Endometrium (tissue), 2 donors: ENCODE measurements around the gene LRP4.

ENCODE experiments used
- FAIRE-seq: peaks from 2 replicates; lab custom pipeline; 2012; peaks lifted over from hg19 to GRCh38; lab: Jason Lieb, UNC
- donor health status: control.
- donor health status: control.

LRP4 gene

DNA sequence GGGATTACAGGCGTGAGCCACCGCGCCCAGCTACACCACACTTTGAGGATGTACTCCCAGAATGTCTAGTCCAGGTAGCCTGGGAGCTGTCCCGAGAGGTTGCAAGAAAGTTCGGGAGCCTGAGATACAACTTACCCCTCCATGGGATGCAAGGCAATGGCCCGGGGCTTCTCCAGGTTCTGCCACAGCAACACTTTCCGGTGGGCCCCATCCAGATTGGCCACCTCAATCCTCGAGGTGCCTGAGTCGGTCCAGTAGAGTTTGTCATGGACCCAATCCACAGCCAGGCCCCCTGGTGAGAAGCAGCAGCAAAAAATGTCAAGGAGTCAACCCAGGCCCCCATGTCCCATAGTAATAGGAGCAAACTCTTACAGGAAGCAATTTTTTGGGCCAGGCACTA lies 25.5 kb downstream of the LRP4 start:
- no peak for FAIRE-seq

DNA sequence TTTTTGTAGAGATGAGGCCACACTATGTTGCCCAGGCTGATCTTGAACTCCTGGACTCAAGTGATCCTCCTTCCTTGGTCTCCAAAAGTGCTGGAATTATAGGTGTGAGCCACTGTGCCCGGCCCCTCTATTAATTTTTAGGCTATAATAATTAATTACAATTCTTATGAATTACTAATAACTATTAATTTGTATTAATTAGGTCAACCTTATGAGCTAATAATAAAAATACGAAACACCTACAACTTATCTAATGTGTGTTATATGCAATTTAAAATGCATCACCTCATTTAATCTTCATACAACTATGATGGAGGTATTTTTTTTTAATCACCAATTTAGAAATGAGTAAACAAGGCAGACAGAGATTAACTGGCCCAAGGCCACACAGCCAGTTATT lies 26.2 kb downstream of the LRP4 start:
- FAIRE-seq, result no peak

DNA sequence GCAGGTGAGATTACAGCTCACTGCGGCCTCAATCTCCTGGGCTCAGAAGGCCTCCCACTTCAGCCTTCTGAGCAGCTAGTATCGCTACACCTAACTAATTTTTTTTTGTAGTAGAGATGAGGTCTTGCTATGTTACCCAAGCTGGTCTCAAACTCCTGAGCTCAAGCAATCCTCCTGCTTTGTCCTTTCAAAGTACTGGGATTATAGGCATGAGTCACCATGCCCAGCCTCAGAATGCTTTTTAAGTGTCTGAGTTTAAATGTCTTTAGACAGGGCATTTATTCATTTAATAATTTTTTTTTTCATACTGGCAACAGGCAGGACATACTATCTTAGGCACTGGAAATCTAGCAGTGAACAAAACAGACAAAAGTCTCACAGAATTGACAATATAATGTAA lies 27.7 kb downstream of the LRP4 start:
- no peak for FAIRE-seq

DNA sequence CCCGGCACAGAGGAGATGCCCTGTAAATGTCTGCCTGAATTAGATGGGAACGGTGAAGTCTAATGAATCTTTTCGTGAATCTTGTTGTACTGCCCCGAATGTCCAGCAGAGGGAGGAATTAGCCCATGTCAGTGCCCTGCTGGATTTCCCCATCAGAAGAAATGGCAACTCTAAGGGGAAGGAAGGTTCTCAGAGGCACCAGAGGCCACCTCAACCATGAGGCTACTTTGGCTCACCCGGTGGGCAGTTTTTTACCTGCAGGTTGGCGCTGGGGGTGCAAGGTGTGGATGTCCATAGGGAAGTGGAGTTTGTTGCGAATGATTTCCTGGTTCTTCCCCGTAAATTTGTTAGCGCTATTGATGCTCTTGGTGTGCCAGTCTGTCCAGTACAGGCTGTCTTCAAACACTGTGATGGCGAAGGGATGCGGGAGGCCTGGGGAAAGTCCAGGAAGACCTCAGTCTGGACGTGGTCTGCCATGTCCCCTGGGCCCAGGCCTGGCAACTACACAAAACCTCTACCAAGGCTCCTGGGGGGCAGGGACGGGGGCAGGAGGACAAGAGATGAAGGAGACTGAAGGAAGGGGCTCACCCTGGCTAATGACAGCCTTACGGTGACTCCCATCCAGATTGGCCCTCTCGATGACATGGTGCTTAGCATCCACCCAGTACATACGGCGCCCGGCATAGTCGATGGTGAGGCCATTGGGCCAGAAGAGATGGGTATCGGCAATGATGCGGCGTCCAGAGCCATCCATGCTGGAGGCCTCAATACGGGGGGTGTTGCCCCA lies 28.5 kb downstream of the LRP4 start:
- FAIRE-seq, result no peak

DNA sequence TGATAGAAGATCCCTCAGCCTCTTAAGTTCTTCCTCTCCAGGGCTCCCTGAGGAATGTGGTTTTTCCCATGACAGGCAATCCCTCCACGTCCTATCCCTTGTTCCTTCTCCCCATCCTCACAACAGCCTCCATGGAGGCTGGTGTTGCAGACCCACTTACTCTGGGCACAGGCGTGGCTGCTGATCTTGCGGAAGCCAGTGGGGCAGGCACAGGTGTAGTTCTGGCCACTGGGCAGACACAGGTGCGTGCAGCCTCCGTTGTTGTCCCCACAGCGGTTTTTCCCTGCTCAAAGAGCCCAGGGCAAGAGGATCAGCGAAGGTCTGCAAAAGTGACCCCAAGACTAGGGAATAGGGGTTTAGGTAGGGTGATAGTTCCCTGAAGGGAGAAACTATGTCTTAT lies 29.1 kb downstream of the LRP4 start:
- FAIRE-seq, result no peak

DNA sequence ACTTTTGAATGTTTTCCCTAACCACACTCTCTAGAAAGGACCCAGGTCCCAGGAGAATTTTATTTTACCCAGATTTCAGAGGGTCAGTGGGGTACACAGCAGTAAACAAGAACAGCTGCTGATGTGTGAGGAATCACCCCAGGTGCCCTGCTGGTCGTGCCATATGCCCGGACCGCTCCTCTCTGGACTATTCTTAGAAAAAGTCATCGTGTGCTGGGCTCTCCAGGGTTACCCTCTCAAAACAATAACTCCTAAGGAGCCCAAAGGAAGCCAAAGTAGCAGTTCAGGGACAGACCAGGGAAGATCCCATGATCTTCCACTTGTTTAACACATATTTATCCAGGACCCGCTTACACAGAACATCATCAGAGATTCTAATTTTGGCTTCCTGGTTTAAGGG lies 29.7 kb downstream of the LRP4 start:
- FAIRE-seq, result no peak

DNA sequence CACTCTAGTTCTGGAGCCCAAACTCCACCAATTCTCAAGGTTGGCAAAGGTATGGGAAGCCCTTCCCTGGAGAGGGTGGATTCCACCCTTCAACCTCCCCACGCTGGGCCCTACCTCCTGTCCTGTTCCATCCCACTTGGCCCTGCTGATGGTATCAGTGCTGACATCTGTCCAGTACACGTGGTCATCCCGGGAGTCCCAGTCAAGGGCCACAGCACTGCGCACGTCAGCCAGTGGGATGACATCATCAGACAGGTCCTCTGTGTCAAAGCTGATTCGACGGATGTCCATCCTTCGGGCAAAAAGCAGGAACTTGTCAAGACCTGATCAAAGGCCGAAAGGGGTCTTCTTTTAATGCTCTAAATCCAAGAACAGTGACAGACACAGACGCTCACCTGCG lies 32.1 kb downstream of the LRP4 start:
- FAIRE-seq, result no peak

DNA sequence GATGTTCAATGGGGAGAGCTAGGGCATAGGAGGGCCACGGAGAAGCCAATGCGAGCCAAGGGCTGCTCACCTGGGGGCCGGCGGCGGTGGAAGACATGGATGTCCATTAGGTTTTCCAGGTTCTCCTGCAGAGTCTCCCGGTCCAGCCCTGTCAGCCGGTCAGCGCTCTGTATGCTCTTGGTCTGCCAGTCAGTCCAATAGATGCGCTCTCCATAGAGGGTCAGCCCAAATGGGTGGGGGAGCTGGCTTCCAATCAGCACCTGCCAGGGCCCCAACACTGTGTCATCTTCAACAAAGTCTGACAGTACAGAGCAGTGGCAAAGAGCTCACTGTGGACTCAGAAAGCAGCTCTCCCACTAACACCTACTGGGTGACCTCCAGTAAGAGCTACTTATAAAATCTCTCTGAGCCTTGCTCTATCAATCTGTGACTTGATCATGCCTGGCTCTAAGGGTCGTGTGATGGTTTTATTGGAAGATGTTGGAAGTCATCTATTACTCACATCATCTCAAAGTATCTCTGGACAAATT lies 39.2 kb downstream of the LRP4 start:
- no peak for FAIRE-seq

DNA sequence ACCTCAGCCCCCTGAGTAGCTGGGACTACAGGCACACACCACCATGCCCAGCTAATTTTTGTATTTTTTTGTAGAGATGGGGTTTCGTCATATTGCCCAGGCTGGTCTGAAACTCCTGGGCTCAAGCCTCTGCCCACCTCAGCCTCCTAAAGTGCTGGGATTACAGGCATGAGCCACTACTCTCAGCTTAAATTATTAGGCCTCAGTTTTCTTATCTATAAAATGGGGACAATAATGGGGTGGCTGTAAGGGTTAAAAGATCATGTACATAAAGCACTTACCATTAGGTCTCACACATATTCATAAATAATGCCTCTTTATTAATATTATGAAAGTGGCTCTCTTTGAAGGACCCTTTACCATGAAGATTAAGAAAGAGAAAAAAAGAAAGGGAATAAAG lies 40.8 kb downstream of the LRP4 start:
- FAIRE-seq, result no peak

DNA sequence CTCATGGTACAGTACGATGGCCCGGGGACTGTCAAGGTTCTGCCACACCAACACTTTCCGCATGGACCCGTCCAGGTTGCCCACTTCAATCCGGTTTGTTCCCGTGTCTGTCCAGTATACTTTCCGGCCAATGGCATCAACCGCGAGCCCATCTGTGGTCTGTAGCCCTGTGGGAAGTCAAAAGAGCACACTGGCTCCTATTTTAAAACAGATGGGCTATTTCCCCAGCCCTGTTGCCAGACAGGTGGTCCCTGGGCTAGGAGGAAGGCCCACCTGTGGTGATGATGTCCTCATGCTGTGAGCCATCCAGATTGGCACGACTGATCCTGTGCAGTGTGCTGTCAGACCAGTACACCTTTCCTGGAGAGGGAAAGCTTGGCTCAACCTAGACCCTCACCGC lies 41.9 kb downstream of the LRP4 start:
- no peak for FAIRE-seq

DNA sequence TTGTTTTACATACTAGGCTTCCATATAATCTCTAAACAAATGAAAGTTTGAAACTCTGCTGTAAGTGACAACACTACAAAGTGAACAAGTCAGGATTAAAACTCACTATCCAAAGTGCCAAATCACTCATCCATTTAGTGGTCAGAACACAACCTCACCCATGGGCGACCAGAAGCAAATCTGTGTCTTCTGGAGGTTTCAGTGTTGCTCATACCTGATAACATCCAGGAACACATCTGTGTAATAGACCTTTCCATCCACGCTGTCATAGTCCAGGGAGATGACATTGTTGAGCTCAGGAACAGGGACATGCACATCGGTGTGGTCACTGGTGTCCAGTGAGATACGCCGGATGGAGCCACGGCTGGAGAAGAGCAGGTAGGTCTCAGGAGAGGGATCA lies 43.8 kb downstream of the LRP4 start:
- FAIRE-seq, result no peak

DNA sequence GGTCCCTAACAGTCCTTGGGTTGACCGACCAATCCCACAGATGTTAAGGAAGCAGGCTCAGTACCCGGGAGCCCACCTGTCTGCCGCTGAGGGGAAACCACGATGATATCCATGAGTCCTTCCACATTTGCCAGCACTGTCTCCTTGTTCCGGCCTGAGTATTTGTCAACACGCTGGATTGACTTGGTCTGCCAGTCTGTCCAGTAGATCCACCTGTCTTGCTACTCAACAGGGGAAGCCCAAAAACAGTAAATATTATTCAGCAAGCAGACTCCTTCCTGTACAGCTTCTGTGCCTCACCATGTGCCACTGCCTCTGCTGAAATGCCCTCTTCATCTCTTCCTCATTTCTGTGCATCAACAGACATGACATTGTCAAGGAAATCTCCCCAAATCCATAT lies 49.4 kb downstream of the LRP4 start:
- FAIRE-seq, result no peak

DNA sequence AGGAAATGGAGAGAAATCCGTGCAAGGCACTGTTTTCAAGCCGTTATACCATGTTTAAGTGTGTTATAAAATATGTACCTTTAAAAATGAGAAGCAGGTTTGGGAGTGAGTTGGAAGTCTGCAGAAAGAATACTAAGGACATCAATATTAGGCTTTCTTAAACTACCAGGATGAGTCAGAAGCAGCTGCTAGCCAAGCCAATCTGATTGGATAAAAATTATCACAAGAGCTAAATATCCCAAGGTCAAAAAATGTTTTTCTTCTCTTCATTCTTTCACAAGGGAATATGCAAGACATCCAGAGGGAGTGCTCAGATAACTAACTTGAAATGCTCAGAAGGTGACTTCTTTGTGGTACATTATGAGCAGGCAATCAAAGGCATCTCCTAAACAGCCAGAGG lies 53.0 kb downstream of the LRP4 start:
- no peak for FAIRE-seq

DNA sequence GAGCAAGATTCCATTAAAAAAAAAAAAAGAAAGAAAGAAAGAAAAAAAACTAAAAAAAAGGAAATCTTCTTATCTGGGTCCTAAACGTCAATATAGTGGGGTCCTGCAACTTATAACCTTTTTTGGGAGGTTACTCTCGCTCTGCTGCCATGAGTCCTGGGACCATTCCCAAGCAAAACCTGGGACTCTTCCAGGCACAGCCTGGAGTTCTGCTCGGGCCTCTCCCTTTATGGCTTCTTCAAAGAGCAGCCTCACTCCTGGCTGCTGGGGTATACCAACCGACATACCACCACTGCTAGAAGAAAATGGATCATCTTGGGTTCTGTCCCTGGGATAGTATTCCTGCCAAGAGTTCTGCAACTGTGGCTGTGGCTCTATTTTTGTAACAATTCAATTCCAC lies 58.1 kb downstream of the LRP4 start:
- no peak for FAIRE-seq

DNA sequence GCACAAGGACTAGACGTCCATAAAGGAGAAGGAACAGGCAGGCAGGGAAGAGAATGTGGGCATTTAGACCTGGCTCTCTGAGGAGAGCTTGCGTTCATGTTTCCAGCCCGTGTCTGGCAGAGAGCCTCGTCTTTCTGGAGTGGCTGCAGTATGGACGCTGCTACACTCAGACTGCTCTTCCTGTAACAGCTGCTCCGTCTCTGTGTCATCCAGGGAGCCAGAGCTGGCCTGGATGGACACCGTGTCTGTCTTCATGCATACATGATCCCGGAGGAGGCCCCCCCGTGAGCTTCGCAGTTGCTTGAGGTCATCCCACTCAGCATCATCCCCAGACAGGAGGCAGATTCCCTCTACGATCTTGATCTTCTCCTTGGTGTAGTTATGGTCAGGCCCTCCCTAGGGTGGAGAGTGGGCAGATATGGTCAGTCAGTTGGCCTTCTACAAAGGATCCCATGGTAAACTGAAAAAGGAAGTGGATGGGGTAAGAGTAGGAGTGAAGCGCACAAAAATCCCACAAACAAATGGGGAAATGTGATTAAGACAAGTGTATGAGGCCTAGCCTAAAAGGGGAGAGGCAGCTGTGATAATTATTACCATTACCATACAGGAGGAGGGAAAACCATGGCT lies 59.3 kb downstream of the LRP4 start:
- no peak for FAIRE-seq

DNA sequence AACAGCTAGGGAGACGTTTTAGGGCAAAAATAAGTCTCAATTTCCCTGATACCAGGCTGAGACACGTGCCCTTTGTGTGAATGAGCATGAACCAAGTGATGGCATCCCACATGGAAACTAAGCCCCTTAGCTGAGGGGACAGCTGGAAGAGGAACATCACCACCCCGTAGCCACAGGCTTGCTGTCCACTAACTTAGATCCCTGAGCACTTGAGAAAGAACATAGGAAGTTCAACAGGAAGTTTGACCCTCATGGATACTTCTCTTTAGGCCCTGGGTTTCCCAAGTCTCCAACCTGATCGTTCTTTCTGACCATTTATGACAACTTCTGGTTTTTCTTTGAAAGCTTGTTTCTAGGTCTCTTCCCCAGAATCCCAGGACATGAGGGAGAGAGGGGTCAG lies 60.7 kb downstream of the LRP4 start:
- no peak for FAIRE-seq

DNA sequence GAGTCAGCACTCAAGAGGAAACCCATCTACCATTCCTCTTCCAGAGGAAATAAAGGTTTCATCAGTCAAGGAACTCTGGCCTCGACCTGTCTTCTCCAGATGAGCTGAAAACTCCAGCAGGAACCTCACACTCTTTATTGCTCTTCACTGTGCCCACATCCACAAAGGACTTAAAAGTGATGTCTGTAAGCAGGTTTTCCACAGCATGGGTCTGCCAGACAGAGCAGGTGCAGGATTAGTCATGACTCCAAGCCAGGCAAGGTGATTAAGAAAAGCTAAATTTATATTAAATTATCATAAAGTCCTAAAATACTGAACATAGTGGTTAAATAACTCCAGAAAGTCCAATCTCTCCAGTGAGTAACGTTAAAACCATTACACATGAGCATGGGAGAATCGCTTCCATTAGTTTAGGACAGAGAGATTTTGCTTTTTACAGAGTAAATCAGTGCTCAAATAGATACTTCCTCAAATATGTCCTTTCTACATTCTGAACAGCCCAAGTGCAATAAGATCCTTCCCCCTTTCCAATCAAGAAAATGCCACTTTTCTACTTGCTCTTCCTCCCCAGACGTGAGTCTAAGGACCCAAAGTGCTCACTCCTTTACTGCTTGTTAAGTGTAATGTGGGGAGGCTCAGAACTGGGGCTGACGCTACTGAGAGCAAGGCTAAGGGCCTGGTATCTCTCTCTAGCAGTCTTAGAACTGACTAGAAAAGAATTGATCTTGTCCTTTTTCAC lies 61.6 kb downstream of the LRP4 start:
- no peak for FAIRE-seq

DNA sequence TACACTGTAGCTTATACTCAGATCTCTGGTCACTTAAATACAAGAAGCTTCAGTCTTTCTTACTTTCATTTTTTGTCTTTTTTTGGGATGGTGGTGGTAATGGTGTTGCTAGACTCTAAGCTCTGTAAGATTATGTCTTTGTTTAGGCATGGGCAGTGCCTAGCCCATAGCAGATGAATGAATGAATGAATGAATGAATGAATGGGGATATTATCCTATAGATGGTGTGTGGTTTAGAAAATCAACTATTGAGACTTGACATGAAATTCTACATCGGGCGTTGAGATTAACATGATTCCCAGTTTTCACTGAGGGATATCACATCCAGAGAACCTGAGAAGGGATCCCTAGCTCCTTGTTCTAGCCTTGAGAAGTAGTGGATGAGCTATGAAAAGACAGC lies 62.5 kb downstream of the LRP4 start:
- FAIRE-seq, result no peak

DNA sequence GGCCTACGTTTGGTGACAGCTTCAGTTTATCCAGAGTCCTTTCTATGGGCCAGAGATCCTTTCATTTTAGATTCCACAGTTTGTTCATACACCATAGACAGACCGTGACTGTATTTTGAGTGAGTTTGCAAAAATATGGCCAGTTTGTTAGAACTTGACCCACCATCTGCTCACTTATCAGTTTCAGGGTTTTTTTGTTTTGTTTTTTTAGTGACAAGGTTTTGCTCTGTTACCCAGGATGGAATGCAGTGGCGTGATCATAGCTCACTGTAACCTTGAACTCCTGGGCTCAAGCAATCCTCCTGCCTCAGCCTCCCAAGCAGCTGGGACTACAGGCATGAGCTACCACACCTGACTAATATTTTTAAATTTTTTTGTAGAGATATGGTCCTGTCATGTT lies 63.2 kb downstream of the LRP4 start:
- FAIRE-seq, result no peak

DNA sequence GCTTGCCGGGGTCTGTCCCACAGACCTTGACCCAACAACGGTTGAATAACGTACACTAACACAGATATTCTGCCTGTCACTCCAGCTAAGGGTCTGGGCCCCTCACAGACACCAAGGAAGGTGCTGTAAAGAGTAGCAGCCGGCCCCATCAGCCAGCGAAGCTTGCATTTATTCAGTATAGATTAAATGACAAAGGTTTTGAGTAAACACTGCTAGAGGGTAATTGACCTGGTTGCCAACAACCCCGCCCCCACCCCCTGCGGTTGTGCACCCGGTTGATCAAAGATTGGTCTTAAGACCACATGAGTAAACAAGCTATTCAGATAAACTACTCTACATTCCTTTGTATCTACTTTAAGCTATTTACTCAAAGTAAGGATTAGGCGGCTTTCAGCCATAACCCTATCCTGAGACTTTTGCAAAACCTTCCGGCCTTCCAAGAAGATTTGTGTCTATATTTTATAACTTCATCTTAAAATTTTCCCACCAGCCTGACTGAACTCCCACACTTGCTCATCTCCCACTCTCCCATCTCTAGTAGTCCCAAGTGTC lies 67.4 kb downstream of the LRP4 start:
- FAIRE-seq, result no peak

DNA sequence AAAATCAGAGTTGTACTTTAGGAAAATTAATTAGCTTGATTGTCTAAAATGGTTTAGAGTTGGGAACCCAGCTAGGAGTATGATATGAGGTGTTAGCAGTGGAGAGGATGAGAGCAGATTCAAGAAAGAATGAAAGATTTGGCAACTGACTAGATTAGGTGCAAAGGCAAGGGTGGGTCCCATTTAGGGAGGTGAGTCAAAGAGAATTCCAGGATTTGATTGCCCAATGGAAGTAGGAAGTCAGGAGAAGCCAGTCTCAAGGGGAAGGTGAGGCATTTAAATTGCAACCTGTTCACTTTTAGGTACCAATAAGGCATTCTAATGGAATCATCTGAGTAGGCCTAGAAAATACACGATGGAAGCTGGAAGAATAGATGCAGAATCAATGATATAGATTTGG lies 68.7 kb downstream of the LRP4 start:
- no peak for FAIRE-seq

DNA sequence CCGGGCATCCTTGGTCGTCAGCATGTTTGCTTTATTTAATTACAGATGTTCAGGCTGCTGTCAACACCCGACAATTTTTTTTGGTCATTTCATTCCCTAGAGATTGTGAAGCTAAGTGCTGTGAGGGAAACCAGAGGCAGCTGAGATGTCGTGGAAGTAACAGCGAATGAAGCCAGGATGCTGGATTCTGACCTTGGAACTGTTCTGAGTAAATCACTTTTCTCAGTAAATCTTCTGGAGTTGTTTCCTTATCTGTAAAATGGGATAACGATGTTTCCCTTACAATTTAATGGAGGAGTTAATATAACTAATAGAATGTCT lies 71.9 kb downstream of the LRP4 start:
- FAIRE-seq, result no peak
